HG03135 (cell line): ENCODE results near the gene ITCH.
A peak's percentile ranks its signal among the peaks of the same experiment; 100 is the strongest.
"Not testable (repeated sequence)": the region's sequence is repeated elsewhere in the genome, so short reads cannot be mapped to it uniquely, and the experiment has no call there.

ENCODE experiments used
- ATAC-seq: cut with Tn5 transposase; IDR thresholded peaks from one replicate; pipeline ENCODE4 v1.9.1; 2021; ENCODE audit warnings: mild to moderate bottlenecking, moderate library complexity; ENCODE audit not compliant: unreplicated experiment

The ITCH gene

DNA sequence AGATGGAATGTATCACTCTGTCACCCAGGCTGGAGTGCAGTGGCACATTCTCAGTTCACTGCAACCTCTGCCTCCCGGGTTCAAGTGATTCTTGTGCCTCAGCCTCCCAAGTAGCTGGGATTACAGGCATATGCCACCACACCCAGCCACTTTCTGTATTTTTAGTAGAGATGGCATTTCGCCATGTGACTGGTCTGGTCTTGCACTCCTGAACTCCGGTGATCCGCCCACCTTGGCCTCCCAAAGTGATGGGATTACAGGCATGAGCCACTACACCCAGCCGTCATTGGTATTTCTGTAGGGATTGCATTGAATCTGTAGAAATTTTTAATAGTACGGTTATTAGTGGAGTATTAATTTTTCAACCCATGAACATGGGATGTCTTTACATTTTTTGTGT lies 134.5 kb downstream of the ITCH start:
- not testable (repeated sequence) for ATAC-seq

DNA sequence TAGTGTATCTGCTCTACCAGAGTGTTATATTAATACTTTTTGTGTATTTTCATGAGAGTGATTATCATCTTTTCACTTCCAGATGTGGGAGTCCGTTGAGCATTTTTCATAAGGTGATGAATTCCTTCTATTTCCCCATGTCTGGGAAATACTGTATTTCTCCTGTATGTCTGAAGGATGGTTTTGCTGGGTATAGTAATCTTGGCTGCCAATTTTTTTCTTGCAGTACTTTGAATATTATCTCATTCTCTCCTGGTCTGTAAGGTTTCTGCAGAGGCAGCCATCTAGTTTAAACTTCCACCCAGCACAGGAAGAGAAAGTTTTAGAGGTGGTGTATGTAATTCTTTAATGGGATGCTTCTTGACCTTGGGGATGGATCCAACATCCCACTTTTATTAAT lies 137.8 kb downstream of the ITCH start:
- ATAC-seq, result no peak

DNA sequence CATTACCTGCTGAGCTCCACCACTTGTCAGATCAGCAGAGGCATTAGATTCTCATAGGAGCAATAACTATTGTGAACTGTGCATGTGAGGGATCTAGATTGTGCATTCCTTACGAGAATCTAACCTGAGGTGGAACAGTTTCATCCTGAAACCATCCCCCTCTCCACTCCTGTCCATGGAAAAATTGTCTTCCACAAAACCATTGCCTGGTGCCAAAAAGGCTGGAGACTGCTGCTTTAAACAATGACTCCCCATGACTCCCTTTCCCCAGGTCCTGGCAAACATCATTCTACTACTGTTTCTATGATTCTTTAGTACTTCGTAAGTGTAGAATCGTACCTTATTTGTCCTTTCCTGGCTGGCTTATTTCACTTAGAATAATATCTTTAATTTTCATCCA lies 143.4 kb downstream of the ITCH start:
- ATAC-seq, result no peak

DNA sequence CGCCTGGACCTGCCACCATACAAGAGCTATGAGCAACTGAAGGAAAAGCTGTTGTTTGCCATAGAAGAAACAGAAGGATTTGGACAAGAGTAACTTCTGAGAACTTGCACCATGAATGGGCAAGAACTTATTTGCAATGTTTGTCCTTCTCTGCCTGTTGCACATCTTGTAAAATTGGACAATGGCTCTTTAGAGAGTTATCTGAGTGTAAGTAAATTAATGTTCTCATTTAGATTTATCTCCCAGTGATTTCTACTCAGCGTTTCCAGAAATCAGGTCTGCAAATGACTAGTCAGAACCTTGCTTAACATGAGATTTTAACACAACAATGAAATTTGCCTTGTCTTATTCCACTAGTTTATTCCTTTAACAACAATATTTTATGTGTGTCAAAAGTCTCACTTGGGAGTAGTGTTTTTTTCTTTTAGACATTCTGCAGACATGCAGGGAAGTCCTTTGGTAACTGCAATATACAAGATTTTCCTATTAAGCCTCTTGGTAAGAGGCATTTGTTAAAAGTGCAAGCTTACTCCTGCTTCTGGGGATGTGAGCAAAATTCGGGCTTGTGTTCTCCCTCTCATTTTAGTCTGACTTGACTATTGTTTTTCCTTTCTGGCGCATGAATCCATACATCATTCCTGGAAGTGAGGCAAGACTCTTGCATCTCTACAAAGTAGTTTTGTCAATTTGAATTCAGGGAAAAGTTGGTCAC lies 144.8 kb downstream of the ITCH start:
- no peak for ATAC-seq

DNA sequence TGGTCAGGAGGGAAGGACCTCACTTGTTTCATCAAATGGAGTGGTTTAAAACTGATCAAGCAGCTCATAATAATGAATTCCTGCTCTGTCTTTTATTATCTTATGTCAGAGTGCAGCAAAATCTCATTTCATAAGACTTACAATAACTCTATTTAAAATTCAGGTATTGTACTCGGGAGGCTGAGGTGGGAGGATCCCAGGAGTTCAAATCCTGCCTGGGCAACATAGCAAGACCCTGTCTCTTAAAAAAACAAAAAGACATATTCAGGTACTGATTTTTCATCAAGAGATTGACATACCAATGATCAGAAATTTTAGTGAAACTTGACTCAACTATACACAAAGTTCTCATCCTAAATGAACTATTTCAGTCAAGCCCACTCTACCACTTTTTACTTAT lies 147.5 kb downstream of the ITCH start:
- ATAC-seq, result no peak

DNA sequence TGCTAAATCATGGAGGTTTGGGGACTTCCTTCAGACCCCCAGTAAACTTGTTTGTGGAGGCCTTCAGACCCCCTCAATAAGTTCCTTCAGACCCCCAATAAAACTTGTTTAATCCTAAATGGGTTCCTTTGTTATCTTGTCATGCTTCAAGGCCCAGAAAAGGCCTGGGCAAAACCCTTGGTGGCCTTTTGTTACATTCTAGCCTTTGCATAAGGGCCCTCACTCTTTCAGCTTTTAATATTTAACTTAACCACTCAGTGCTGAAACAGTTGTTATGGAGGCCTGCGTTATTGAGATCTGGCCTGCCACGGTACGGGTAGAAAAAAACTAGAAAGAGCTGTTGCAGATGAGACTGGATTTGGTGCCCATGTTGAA lies 148.8 kb downstream of the ITCH start:
- ATAC-seq, result no peak

DNA sequence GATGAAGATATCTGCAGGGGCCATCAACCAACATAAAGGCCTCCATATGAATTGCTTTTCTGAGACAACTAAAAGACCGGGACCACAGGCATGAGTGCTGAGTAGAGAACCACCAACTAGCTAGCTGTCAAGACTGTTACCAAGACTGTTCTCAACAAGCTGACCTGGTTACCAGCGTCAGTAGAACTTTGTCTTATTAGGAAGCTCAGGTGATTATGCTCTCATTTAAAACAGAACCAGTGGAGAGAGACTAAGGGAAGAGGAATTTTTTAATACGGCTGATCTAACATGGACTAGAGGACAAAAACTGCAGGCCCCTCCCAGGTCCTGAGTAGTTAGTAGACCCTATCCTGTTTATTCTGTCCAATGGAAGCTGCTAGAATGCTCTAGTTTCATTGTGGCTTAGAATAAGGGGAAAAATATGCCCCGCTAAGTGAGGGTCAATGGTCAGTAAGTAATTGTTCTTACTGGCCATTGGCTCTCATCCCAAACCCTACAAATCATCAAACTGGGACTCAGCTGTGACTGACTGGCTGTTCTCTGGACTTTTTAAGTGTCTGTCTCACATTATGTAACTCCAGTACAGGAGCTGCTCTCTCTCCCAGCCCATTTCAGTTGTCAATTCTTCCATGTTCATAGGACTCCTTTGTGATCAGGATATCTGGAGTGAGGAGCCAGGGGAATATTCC lies 149.3 kb downstream of the ITCH start:
- ATAC-seq, result no peak

DNA sequence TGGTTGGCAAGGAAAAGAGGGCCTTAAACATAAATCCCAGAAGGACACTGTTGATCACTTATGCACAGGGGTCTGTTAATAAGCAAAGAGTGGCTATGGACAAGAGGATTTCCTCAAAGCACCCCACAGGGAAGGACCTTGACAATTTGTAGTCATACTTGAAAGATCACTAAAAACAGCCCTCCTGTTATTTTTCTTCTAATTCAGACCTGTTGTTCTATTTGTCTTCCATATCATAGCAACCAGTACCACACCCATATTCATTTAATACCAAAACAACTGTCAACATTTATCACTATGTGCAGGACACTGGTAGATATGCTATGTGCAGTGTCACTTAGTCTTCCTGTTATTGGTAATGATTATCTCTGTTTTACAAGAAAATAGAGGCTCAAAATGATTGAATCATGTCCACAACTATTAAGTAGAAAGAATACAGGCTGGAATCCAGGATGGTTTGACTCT lies 149.9 kb downstream of the ITCH start:
- ATAC-seq, result no peak

DNA sequence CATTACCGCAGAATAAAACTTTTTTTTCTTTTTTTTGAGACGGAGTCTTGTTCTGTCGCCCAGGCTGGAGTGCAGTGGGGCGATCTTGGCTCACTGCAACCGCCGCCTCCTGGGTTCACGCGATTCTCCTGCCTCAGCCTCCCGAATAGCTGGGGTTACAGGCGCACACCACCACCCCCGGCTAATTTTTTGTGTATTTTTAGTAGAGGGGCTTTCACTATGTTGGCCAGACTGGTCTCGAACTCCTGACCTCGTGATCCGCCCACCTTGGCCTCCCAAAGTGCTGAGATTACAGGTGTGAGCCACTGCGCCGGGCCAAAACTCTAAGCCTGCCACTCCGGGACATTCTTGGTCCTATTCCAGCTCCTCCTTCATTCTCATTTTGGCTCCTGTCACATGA lies 151.0 kb downstream of the ITCH start:
- not testable (repeated sequence) for ATAC-seq

DNA sequence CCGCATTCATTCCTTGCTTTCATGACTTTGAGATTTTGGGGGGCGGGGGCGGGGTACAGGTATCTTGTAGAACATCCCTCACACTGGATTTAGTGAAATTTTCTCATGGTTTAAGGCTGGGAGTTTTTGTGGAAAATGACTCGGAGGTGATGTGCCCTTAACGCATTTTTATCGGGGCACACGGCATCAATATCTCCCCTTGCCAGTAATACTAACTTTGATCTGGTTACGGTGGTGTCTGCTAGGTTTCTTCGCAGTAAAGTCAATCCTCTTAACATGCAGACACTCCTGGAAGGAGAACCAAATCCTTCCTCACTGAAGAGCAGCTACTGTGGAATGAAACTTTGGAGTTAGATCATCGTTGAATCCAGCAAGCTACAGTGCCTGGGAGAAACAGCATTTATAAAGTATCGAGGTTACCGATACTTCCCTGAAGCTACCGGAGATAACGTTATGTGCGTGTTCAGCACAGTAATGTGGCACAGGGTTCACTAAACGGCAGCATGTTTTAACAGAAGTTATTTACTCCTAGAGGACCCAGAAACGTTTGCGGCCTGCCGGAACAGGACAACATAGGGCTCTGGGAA lies 151.9 kb downstream of the ITCH start:
- ATAC-seq, result no peak

DNA sequence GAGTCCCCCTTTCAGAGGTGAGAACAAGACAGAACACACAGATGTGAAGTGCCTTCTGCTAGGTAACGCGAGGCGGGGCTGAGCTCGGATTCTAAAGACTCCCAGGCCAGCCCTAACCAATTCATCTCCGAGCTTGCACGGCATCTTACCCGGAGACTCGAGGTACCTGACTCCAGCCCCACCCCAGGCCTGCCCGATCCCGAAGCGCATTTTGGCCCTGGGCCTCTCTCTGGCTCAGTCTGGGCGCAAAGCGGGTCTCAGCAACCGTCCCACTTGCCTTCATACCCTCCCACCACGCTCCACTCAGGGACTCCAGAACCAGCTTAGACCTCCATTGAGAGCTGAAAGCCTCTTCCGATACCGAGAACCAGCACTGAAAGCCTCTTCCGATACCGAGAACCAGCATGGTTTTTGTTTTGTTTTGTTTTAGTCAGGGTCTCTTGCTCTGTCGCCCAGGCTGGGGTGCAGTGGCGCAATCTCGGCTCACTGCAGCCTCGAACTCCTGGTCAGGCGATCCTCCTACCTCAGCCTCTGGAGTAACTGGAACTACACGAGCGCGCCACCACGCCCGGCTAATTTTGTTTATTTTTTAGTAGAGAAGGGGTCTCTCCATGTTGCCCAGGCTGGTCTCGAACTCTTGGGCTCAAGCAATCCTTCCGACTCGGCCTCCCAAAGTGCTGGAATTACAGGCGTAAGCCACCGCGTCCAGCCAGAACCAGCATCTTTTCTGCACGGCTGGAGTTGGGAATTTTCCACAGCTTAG lies 152.6 kb downstream of the ITCH start:
- ATAC-seq, result peak; percentile 51

DNA sequence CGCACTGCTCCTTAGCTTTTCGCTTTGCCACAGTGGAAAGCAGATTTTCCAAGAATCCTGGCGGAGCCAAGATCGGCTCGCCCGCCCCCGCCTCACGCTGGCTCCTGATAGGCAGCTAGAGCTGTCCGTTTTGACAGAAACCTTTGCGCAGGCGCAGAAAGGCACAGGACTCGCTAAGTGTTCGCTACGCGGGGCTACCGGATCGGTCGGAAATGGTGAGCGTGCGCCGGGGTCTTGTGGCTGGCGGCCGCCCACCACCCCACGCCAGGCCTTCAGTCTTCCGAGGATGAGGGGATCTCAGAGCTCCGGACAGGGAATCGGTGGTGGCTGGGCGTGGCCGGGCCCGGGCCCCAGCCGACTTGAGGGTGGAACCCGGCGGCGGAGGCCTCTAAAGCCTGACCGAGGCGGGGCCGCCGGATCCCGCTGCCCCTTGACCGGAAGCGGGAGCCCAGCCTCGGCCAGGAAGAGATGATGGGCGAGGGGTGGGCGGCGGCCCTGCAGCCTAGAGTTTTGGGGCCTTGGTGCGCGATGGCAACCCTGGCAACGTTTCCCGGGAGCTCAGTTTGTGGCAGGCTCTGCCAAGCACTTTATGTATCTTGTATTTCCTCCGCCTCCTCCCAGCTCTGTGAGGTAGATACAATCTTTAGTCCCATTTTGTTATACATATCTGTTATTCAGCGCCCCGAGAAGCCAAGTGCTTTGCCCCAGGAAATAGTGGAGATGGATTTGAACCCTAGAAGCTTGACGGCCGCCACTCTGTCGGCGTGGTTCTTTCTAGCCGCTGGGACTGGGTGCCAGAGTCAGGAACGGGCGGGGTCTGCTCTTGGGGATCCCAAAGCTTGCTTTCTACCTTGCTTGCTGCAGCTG lies 153.4 kb downstream of the ITCH start, which contains the start of gene DYNLRB1:
Gene DYNLRB1, plus strand, starts transcription at position 176 of the 867 bp plus-strand sequence. Its CDS starts 37 bp downstream, at position 213.
- peak; percentile 61 for ATAC-seq

DNA sequence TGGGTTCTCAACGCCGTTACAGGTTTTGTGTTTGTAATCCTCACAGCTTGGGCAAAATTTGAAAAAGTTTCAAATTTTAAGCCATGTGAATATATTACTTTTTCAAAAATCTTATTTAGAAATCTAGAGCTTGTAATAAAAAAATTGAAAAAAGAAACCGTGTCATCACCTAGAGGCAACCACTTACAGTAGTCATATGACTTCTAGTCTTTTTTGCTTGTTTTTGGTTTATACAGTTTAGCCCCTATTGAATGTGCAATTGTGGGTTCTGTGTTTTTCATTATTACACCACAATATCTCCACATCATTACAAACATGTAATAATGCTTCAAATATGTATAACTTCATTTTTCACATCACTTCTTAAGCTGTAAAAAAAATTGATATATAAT lies 154.0 kb downstream of the ITCH start:
- no peak for ATAC-seq

DNA sequence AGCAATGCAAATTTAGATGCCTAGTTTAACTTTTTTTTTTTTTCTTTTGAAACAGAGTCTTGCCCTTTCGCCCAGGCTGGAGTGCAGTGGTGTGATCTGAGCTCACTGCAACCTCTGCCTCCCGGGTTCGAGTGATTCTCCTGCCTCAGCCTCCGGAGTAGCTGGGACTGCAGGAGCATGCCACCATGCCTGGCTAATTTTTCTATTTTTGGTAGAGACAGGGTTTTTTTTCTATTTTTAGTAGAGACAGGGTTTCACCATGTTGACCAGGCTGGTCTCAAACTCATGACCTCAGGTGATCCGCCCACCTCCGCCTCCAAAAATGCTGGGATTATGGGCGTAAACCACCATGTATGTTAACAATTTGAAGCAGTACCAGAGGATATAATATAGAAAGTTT lies 155.8 kb downstream of the ITCH start:
- ATAC-seq, result not testable (repeated sequence)

DNA sequence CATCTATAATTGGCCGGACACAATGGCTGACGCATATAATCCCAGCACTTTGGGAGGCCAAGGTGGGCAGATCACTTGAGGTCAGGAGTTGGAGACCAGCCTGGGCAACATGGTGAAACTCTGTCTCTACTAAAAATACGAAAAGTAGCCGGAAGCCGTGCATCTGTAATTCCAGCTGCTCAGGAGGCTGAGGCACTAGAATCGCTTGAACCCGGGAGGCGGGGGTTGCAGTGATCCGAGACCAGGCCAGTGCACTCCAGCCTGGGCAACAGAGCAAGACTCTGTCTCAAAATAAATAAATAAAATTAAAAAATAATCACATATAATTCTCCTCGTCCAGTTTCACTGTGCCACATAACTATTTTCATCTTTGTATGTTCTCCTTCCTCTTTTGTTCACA lies 156.8 kb downstream of the ITCH start:
- ATAC-seq, result not testable (repeated sequence)

DNA sequence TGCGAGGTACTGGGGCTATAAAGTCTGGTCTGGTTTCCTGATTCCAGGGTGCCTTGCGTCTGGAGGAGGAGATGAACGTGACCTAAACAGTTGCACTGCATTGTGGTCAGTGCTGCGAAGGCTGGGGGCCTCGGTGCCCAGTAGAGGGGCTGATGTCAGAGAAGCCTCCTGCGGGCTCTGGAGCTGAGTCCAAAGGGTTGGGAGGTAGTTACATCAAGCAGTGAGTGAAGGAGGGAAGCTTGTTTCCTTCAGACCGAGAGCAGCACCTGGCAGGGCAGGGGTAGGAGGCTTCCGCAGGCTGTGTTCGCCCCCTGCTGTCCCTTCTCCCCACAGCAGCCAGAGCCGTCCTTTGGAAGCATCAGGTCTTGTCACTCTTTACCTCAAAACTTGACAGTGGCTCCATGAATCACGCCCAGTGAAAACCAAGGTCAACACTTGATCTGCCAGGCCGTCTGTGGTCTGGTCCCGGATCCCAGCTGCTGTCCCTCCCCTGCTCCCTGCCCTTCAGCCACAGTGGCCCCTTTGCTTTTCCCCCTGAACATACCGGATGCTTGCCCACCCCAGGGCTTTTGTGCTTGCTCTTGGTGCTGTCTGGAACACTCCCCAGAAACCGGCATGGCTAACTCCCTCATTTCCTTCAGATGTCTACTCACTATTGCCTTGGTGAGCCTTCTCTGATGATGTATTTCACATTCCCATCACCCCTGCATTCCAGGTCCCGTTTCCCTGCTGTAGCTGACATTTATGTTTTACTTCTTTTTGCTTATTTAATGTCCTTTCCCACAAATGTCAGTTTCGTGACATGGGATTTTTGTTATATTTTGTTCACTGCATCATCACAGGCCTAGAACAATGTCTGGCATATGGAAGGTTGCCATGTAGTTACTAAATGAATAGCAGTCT lies 160.1 kb downstream of the ITCH start:
- no peak for ATAC-seq

DNA sequence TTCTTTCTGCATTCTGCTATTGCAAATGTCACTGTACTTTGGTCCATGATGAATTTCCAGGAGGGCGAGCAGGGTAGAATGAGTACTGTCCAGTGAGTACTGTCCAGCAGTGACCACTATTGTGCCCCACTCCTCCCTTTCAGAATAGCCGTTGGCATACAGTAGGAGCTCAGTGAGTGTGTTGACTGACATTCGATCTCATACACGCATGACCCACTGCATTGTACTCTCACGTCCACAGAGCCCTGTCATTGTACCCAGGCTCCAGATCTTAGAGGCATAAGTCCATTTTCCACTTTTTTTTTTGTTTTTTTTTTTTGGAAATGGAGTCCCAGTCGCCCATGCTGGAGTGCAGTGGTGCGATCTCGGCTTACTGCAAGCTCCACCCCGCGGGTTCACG lies 161.4 kb downstream of the ITCH start:
- ATAC-seq, result no peak

DNA sequence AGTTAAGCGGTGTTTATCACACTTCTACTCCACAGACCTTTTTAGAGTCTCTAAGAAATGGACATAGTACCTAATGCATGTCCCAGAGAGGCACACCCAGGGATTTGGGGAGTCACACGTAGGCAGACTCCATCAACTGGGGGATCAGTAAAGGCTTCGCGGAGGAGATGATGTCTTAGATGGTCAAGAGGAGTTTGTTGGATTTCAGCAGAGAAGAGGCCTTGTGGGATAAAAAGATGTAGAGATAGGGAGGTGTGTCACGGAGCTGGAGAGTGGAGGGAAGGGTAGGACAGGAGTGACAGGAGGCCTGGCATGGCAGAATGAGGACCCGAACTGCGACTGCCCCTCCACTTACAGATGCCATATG lies 162.3 kb downstream of the ITCH start:
- no peak for ATAC-seq

DNA sequence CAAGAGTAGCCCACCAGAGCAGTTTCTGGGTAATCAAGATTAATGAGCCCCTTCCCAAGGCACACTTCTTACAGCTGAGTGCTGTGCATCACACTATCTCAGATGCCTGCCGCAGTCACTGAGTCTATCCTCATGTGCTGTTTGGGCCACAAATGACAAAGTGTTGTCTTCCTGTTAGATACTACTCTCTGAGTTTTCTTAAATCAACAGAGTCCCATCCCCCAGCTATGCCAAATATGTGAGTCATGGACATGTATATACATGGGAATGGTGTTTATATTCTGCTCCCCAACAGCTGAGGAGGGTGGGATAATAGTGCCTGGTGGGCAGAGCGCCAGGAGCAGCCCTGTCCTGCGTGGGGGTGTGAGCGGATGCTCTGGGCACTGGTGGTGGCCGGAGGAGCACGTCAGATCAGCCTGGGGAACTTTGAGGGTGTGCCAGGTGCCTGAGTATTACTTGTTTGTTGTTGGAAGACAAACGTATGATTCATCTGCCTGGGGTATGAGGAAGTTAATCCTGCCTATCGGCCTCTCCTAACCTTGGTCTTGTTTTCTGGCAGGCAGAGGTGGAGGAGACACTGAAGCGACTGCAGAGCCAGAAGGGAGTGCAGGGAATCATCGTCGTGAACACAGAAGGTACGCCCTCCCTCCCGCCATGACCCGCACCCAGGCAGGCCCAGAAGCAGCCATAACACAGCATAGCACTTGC lies 162.8 kb downstream of the ITCH start:
- ATAC-seq, result no peak
